GM21381 (cell line): ENCODE results near the gene CACNA1E.

ENCODE experiments used
- ATAC-seq: cut with Tn5 transposase; IDR thresholded peaks from one replicate; pipeline ENCODE4 v1.9.1; 2021; ENCODE audit warnings: mild to moderate bottlenecking, moderate library complexity; ENCODE audit not compliant: unreplicated experiment

The CACNA1E gene

GRCh38 chr1:181674617-181675016, 191.3 kb downstream of the CACNA1E start:
- no peak for ATAC-seq

- ATAC-seq: no peak
Observed at GRCh38 chr1:181675091-181675917, 192.0 kb downstream of the CACNA1E start.

GRCh38 chr1:181675918-181676190, 192.5 kb downstream of the CACNA1E start:
- ATAC-seq: no peak

GRCh38 chr1:181676269-181676668, 193.0 kb downstream of the CACNA1E start:
- no peak for ATAC-seq

GRCh38 chr1:181680332-181680731, 197.0 kb downstream of the CACNA1E start:
- no peak for ATAC-seq

GRCh38 chr1:181680871-181681270, 197.6 kb downstream of the CACNA1E start:
- ATAC-seq: no peak

GRCh38 chr1:181685211-181685610, 201.9 kb downstream of the CACNA1E start:
- ATAC-seq: no peak

- ATAC-seq: no peak
Observed at GRCh38 chr1:181701891-181702290, 218.6 kb downstream of the CACNA1E start.

- ATAC-seq: no peak
Observed at GRCh38 chr1:181704546-181704945, 221.2 kb downstream of the CACNA1E start.

- no peak for ATAC-seq
Observed at GRCh38 chr1:181711820-181712219, 228.5 kb downstream of the CACNA1E start.

GRCh38 chr1:181712711-181713110, 229.4 kb downstream of the CACNA1E start:
- no peak for ATAC-seq

- ATAC-seq: no peak
Observed at GRCh38 chr1:181714428-181714827, 231.1 kb downstream of the CACNA1E start.

- no peak for ATAC-seq
Observed at GRCh38 chr1:181718034-181718433, 234.7 kb downstream of the CACNA1E start.

GRCh38 chr1:181726320-181727012, 243.1 kb downstream of the CACNA1E start:
- no peak for ATAC-seq

GRCh38 chr1:181730606-181731005, 247.3 kb downstream of the CACNA1E start:
- ATAC-seq: no peak

- ATAC-seq: no peak
Observed at GRCh38 chr1:181732218-181732990, 249.1 kb downstream of the CACNA1E start.

GRCh38 chr1:181733486-181733885, 250.2 kb downstream of the CACNA1E start:
- no peak for ATAC-seq

- no peak for ATAC-seq
Observed at GRCh38 chr1:181737056-181737455, 253.7 kb downstream of the CACNA1E start.

- ATAC-seq: no peak
Observed at GRCh38 chr1:181739214-181739613, 255.9 kb downstream of the CACNA1E start.

- ATAC-seq: no peak
Observed at GRCh38 chr1:181742426-181742825, 259.1 kb downstream of the CACNA1E start.

- ATAC-seq: no peak
Observed at GRCh38 chr1:181743878-181744312, 260.6 kb downstream of the CACNA1E start.

GRCh38 chr1:181746224-181746623, 262.9 kb downstream of the CACNA1E start:
- no peak for ATAC-seq
